ENCODE results near the gene MED13L.

The MED13L gene

GRCh38 chr12:115973968-115974724 is 303.3 kb downstream of the MED13L start:
- no peak for DNase-seq (ENCODE audit: low read depth in 2 of 2)

GRCh38 chr12:115973066-115973465 is 304.4 kb downstream of the MED13L start:
- DNase-seq (ENCODE audit: low read depth in 2 of 2): no peak

- no peak for DNase-seq (ENCODE audit: low read depth in 2 of 2)
Measured at GRCh38 chr12:115972241-115972640, 305.3 kb downstream of the MED13L start.

GRCh38 chr12:115968211-115968610 is 309.3 kb downstream of the MED13L start:
- DNase-seq (ENCODE audit: low read depth in 2 of 2): no peak

- no peak for DNase-seq (ENCODE audit: low read depth in 2 of 2)
Measured at GRCh38 chr12:115966376-115966775, 311.1 kb downstream of the MED13L start.

- DNase-seq (ENCODE audit: low read depth in 2 of 2): no peak
Measured at GRCh38 chr12:115964626-115965025, 312.9 kb downstream of the MED13L start.

- DNase-seq (ENCODE audit: low read depth in 2 of 2): no peak
Measured at GRCh38 chr12:115964214-115964613, 313.3 kb downstream of the MED13L start.

GRCh38 chr12:115962216-115962615 is 315.3 kb downstream of the MED13L start:
- DNase-seq (ENCODE audit: low read depth in 2 of 2): no peak

- DNase-seq (ENCODE audit: low read depth in 2 of 2): no peak
Measured at GRCh38 chr12:115960868-115961802, 316.4 kb downstream of the MED13L start.

- no peak for DNase-seq (ENCODE audit: low read depth in 2 of 2)
Measured at GRCh38 chr12:115957686-115958290, 319.7 kb downstream of the MED13L start.

- DNase-seq (ENCODE audit: low read depth in 2 of 2): no peak
Measured at GRCh38 chr12:115956659-115957058, 320.8 kb downstream of the MED13L start.

GRCh38 chr12:115956236-115956635 is 321.3 kb downstream of the MED13L start:
- no peak for DNase-seq (ENCODE audit: low read depth in 2 of 2)

- no peak for DNase-seq (ENCODE audit: low read depth in 2 of 2)
Measured at GRCh38 chr12:115953450-115953849, 324.0 kb downstream of the MED13L start.

GRCh38 chr12:115953031-115953430 is 324.5 kb downstream of the MED13L start:
- DNase-seq (ENCODE audit: low read depth in 2 of 2): no peak

- no peak for DNase-seq (ENCODE audit: low read depth in 2 of 2)
Measured at GRCh38 chr12:115950959-115951358, 326.5 kb downstream of the MED13L start.

GRCh38 chr12:115949675-115950074 is 327.8 kb downstream of the MED13L start:
- no peak for DNase-seq (ENCODE audit: low read depth in 2 of 2)

- no peak for DNase-seq (ENCODE audit: low read depth in 2 of 2)
Measured at GRCh38 chr12:115947696-115948062, 329.8 kb downstream of the MED13L start.

GRCh38 chr12:115946867-115947695 is 330.4 kb downstream of the MED13L start:
- no peak for DNase-seq (ENCODE audit: low read depth in 2 of 2)

GRCh38 chr12:115946092-115946491 is 331.4 kb downstream of the MED13L start:
- DNase-seq (ENCODE audit: low read depth in 2 of 2): no peak

GRCh38 chr12:115945491-115945885 is 332.0 kb downstream of the MED13L start:
- DNase-seq (ENCODE audit: low read depth in 2 of 2): no peak

GRCh38 chr12:115944837-115945490 is 332.5 kb downstream of the MED13L start:
- DNase-seq (ENCODE audit: low read depth in 2 of 2): no peak

All from activated CD8-positive, alpha-beta memory T cell treated with anti-CD3 and anti-CD28 coated beads for 4 hours (primary cell).